Activated T-helper 17 cell treated with anti-CD3 and anti-CD28 coated beads, Interleukin-2, amount 50 U/mL, for 72 hours (primary cell): ENCODE results near the gene RARS1. TPM values are rescaled to one million over a fixed set of nuclear protein-coding genes. Genes with fewer than 3 reads are reported as not detected.

ENCODE experiments used
- ATAC-seq: fragments of 150-1000 bp; cut with Tn5 transposase; replicated peaks from 2 replicates; pipeline ENCODE4 v1.10.0; 2021; ENCODE audit warnings: mild to moderate bottlenecking, moderate library complexity
- H3K27ac Mint-ChIP-seq: one replicate; pipeline ENCODE4 v1.8.0; 2022; ENCODE audit warnings: mixed read lengths
- H3K27me3 Mint-ChIP-seq: one replicate; pipeline ENCODE4 v1.8.0; 2022; ENCODE audit warnings: mixed read lengths
- H3K36me3 Mint-ChIP-seq: one replicate; pipeline ENCODE4 v1.8.0; 2022; ENCODE audit warnings: low read depth, mild to moderate bottlenecking, mixed read lengths
- H3K4me1 Mint-ChIP-seq: one replicate; pipeline ENCODE4 v1.8.0; 2022; ENCODE audit warnings: mixed read lengths
- H3K4me3 Mint-ChIP-seq: one replicate; pipeline ENCODE4 v1.8.0; 2022; ENCODE audit warnings: mild to moderate bottlenecking, mixed read lengths
- H3K9me3 Mint-ChIP-seq: one replicate; pipeline ENCODE4 v1.8.0; 2022; ENCODE audit warnings: mixed read lengths
- total RNA-seq, 2 donors: library from RNA; stranded (reverse); gene quantifications; one replicate each; pipeline ENCODE4 v1.2.3, GENCODE V29; 2022

RARS1 gene
- total RNA-seq, 2 donors from 2014 or later = 86.0 to 121 TPM

DNA sequence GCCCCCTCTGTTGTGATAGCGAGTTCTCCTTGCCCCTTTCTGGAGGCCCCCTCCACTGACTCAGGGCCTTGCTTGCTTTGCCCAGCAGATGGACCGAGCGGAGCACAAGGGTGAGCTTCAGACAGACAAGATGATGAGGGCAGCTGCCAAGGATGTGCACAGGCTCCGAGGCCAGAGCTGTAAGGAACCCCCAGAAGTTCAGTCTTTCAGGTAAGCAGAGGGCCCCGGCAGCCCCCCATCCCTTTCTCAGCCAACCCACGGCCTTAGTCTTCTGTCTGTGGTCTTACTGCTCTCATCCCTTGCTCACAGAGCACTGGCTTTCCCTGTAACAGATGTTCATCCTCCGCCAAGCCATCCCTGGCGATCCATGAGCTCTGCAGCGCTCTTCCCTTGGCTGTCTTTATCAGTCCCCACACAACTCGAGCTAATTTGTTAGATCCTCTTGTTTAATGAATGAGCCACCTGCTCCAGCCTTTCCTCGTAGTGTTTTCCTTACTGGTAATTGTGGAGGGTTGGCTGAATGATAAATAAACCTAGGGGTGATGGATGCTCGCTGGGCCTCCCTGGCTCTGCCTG, 18.4 kb upstream of the RARS1 start:
- ATAC-seq = no peak

DNA sequence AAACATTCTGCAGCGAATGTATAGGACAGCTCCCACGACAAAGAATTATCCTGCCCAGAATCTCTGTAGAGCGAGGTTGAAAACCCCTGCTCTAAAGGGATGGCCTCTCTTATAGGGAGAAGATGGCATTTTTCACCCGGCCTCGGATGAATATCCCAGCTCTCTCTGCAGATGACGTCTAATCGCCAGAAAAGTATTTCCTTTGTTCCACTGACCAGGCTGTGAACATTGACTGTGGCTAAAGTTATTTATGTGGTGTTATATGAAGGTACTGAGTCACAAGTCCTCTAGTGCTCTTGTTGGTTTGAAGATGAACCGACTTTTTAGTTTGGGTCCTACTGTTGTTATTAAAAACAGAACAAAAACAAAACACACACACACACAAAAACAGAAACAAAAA, 17.4 kb upstream of the RARS1 start:
- ATAC-seq = no peak
- Mint-ChIP-seq H3K4me1 (peaks cover 2% of the 10 kb centered on the region), H3K27me3 (no peaks in the 10 kb centered on the region), H3K27ac (no peak overlapping the region), H3K9me3 (no peaks in the 10 kb centered on the region), H3K4me3 (no peak overlapping the region), H3K36me3 (no peaks in the 10 kb centered on the region)

More for the DNA sequence above, 18.4 kb upstream of the RARS1 start:
- Mint-ChIP-seq H3K27me3 (no peaks in the 10 kb centered on the region), H3K4me3 (no peak overlapping the region), H3K9me3 (no peaks in the 10 kb centered on the region), H3K27ac (no peak overlapping the region), H3K4me1 (peaks cover 4% of the 10 kb centered on the region), H3K36me3 (no peaks in the 10 kb centered on the region)

DNA sequence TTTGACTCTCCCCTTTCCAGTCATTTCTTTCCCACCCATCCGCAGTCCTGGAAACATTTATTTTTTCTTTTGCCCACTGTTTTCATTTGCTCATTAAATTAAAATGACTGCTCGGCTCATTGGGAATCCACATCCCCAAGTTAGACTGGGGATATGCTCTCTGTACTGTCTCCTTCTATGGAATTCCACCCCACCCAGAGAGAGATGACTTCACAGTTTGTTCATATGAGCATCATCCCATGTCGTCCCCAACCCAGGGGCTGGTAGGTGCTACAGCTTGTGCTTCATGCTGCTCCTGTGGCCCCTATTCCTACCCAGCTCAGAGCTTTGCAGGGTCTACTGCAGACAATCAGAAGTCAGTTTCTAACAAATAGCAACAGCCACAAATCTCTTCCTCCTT, 16.5 kb upstream of the RARS1 start:
- H3K27me3 Mint-ChIP-seq = no peaks in the 10 kb centered on the region
- no peak for ATAC-seq
- H3K4me1 Mint-ChIP-seq = no peaks in the 10 kb centered on the region
- no peaks in the 10 kb centered on the region for H3K36me3 Mint-ChIP-seq
- H3K9me3 Mint-ChIP-seq = no peaks in the 10 kb centered on the region
- H3K4me3 Mint-ChIP-seq = no peak overlapping the region
- no peak overlapping the region for H3K27ac Mint-ChIP-seq

DNA sequence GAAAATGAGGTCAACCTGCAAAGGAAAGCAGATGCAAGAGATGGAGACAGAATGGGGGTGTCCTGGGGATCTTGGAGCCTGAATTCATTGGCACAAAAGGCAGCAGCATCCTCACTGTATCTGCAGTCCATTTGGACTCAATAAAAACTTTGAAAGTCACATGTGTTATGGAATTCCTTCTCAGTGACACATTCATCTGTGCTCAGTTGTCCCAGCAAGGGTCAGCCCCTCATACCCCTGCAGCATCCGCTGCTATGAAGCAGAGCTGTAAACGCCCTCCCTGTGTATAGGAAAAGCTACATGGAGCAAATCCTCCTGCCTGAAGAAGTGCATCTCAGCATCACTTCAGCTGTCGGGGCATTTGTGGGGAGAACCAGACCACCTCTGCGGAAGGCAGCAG, 14.5 kb upstream of the RARS1 start:
- Mint-ChIP-seq H3K36me3 (no peaks in the 10 kb centered on the region), H3K4me3 (no peak overlapping the region), H3K4me1 (no peaks in the 10 kb centered on the region), H3K27ac (no peak overlapping the region), H3K27me3 (no peaks in the 10 kb centered on the region), H3K9me3 (no peaks in the 10 kb centered on the region)
- ATAC-seq = no peak

DNA sequence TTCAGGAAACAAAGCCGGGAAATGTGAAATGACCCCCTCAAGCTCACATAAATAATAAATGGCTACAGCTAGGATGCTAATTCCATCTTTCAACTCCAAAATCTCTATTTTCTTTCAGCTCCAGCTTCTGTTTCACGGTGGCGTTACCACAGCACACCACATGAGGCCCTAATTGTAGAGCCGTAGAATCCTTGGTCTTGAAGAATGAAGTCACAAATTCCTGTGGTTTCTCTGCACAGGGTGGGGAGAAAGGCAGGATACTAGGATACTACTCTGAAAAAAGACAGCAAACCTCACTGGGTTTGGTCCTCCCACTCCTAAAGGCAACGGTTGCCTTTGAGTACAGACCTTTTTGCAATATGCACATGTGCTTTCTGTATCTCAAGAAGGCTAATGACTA, 13.9 kb upstream of the RARS1 start:
- Mint-ChIP-seq H3K27ac (no peak overlapping the region), H3K36me3 (no peaks in the 10 kb centered on the region), H3K9me3 (no peaks in the 10 kb centered on the region), H3K27me3 (no peaks in the 10 kb centered on the region), H3K4me3 (no peak overlapping the region), H3K4me1 (no peaks in the 10 kb centered on the region)
- no peak for ATAC-seq

DNA sequence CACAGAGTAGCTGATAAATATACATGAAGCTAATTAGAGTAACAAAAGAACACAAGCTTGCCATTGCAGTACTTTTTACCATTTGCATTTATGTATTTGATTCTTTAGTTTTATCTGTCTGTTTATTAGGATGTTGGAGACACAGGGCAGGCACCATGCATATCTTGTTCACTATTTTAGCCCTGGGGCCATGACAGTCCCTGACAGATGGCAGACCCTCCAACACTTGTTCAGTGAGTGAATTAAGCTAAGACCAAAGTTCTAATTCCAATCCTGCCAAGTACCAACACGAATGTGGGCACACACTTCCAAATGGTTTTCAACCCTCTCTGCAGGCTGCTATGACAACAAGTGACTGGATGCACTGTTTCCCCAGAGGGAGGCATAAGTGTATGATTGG, 12.0 kb upstream of the RARS1 start:
- no peaks in the 10 kb centered on the region for H3K27me3 Mint-ChIP-seq
- H3K36me3 Mint-ChIP-seq = no peaks in the 10 kb centered on the region
- H3K9me3 Mint-ChIP-seq = no peaks in the 10 kb centered on the region
- H3K27ac Mint-ChIP-seq = no peak overlapping the region
- no peak overlapping the region for H3K4me3 Mint-ChIP-seq
- no peaks in the 10 kb centered on the region for H3K4me1 Mint-ChIP-seq
- no peak for ATAC-seq

DNA sequence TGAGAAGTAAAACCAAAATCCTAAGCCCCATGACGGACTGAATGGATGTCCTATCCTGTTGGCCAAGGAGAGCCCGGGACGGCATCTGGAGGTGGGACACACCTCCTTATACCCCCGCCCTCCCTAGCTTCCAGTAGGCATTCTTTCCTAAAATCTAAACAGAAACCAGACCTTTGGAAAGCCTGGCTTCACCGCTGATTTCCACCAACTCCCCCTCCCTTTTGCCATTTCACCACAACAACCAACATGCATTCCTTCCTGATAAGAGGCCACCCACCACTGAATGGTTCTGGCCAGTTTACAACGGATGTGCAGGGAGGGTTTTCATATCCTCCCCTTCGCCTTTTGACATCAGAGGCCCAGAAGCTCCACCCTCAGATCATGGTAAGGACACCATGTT, 9.2 kb upstream of the RARS1 start:
- no peak overlapping the region for H3K4me3 Mint-ChIP-seq
- no peak overlapping the region for H3K27ac Mint-ChIP-seq
- no peaks in the 10 kb centered on the region for H3K36me3 Mint-ChIP-seq
- peaks cover 7% of the 10 kb centered on the region for H3K4me1 Mint-ChIP-seq
- no peaks in the 10 kb centered on the region for H3K9me3 Mint-ChIP-seq
- no peaks in the 10 kb centered on the region for H3K27me3 Mint-ChIP-seq
- ATAC-seq = no peak

DNA sequence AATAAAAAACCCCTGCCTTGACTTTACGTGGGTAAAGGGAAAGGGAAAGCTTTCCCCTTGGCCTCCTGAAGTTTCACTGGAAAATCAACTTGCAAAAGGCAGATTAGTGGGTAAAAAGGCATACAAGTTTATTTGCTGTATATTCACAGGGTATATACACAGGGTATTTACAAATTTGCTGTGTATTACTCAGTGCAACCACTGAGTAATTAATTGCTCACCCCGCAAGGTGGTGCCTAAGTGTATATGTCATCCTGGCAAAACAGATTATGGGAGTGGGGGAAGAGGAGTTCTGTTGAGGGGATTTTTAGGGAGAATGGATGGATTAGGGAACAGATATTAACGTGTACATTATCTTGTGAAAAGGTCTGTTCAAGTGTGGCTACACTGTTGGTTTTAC, 7.1 kb upstream of the RARS1 start:
- Mint-ChIP-seq H3K36me3 (no peaks in the 10 kb centered on the region), H3K27ac (no peak overlapping the region), H3K27me3 (no peaks in the 10 kb centered on the region), H3K4me1 (peaks cover 7% of the 10 kb centered on the region), H3K4me3 (no peak overlapping the region), H3K9me3 (no peaks in the 10 kb centered on the region)
- no peak for ATAC-seq

DNA sequence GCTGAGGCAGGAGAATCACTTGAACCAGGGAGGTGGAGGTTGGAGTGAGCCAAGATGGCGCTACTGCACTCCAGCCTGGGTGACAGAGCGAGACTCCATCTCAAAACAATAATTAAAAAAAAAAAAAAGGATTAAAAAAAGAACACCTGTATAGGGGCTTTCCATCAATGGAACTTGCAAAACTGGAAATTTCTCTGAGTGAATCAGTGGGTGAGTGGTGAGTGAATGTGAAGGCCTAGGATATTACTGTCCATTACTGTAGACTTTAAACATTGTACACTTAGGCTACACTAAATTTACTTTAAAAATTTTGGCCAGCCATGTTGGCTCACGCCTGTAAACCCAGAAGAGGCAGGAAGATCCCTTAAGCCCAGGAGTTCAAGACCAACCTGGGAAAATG, 5.7 kb upstream of the RARS1 start:
- Mint-ChIP-seq H3K4me1 (peaks cover 14% of the 10 kb centered on the region), H3K27ac (no peak overlapping the region), H3K36me3 (no peaks in the 10 kb centered on the region), H3K27me3 (no peaks in the 10 kb centered on the region), H3K9me3 (no peaks in the 10 kb centered on the region), H3K4me3 (no peak overlapping the region)
- ATAC-seq = no peak

DNA sequence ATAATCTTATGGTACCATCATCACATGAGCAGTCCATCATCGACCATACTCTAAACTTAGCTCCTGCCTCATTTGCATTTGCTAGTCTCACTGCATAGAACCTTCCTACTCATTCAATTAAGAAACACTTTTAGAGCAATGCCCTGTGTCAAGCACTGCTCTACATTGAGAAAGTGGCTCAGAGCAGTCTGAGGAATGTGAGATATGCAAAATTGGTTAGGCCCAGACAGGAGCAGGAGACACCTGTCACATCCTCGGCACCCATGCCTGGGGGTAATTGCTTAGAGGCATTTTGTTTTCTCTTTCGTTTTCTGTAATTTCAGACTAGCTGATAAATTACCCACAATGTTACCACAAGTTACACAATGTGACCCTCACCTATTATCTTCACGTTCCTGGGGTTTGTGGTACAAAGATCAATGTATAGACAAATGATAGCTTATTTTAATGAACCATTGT, 4.9 kb upstream of the RARS1 start:
- ATAC-seq = peak; percentile 35
- H3K27me3 Mint-ChIP-seq = no peaks in the 10 kb centered on the region
- H3K36me3 Mint-ChIP-seq = peaks cover 3% of the 10 kb centered on the region
- H3K4me1 Mint-ChIP-seq = peaks cover 22% of the 10 kb centered on the region
- H3K4me3 Mint-ChIP-seq = peak overlapping the region; percentile 63
- peak overlapping the region; percentile 76 for H3K27ac Mint-ChIP-seq
- no peaks in the 10 kb centered on the region for H3K9me3 Mint-ChIP-seq

DNA sequence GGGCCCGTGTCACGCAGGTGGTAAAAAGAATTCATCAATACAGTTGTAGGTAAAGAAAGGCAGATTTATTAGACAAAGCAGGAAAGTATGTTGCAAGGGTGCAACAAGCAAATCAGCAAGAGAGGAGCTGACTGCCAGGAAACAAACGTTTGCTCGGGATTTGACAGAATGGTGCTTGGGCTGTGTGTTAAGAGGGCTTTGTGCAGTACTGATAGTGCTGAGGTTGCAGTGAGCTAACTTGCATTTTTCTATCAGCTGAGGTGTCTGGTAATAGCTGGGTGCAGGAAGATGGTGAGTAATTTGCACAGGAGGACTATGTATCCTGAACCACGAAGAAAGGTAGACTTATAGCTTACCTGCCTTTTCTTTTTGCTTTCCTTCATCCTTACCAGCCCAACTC, 3.9 kb upstream of the RARS1 start:
- Mint-ChIP-seq H3K4me3 (peak overlapping the region; percentile 63), H3K36me3 (peaks cover 13% of the 10 kb centered on the region), H3K27ac (no peak overlapping the region), H3K9me3 (no peaks in the 10 kb centered on the region), H3K27me3 (no peaks in the 10 kb centered on the region), H3K4me1 (peaks cover 22% of the 10 kb centered on the region)
- ATAC-seq = no peak

DNA sequence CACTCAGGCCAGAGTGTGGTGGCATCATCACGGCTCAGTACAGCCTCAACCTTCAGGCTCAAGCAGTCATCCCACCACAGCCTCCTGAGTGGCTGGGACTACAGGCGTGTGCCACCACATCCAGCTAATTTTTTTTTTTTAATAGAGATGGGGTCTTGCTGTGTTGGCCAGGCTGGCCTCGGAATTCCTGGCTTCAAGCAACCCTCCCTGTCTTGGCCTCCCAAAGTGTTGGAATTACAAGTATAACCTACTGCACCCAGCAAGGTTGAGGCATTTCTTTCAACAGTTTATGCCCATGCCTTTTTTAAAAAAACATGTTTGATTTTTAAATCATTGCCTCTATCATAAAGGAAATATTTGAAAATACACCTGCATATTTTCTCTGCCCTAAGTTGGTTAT, 2.8 kb downstream of the RARS1 start:
- Mint-ChIP-seq H3K27me3 (no peaks in the 10 kb centered on the region), H3K36me3 (peaks cover 78% of the 10 kb centered on the region), H3K9me3 (no peaks in the 10 kb centered on the region), H3K4me1 (peaks cover 15% of the 10 kb centered on the region), H3K4me3 (no peak overlapping the region), H3K27ac (no peak overlapping the region)
- ATAC-seq = no peak

DNA sequence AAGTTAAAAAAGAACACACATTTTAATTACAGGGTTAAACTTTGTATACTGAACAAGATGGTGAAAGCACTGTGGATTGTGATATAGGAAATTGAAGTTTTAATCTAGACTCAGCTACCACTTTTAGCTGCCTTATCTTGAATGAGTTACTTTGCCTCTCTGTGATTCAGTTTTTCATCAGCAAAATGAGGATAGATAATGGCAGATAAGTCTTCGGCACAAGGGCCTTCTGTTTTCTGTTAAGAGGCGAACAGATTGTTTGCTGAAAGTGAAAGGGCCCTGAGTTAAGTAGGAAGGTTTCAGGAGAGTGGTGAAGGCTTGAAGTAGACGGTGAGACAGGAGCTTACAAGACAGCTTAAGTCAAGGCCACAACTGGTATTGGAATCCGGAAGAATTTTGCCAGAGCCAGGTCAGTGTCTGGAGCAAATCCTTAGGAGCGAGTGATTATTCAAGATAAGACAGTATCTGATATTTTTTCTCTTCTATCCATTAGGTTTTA, 7.8 kb downstream of the RARS1 start:
- H3K27me3 Mint-ChIP-seq = no peaks in the 10 kb centered on the region
- no peak for ATAC-seq
- no peak overlapping the region for H3K27ac Mint-ChIP-seq
- peaks cover 97% of the 10 kb centered on the region for H3K36me3 Mint-ChIP-seq
- no peaks in the 10 kb centered on the region for H3K4me1 Mint-ChIP-seq
- no peaks in the 10 kb centered on the region for H3K9me3 Mint-ChIP-seq
- H3K4me3 Mint-ChIP-seq = no peak overlapping the region

DNA sequence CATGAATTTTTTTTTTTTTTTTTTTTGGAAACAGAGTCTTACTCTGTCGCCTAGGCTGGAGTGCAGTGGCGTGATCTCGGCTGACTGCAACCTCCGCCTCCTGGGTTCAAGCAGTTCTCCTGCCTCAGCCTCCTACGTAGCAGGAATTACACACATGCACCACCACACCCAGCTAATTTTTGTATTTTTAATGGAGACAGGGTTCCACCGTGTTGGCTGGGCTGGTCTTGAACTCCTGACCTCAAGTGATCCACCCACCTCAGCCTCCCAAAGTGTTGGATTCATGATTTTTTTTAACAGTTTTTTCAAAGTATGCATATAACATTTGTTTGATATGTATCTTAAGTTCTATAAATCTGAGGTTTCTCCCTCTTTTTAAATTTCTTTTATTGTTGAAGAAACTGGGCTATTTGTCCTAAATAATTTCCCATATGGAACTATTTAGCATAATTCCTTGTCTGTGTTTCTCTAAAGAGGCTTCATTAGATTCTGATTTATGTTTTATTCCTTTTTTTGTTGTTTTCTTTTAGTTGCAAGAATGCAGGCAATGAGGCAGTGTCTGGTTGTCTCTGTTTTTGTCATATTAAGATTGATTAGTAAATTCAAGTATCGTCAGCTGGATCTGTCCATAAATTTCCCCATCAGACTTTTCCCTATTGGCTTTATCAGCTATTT, 16.4 kb downstream of the RARS1 start:
- H3K4me3 Mint-ChIP-seq = no peak overlapping the region
- H3K36me3 Mint-ChIP-seq = peaks cover 95% of the 10 kb centered on the region
- H3K27me3 Mint-ChIP-seq = no peaks in the 10 kb centered on the region
- no peaks in the 10 kb centered on the region for H3K4me1 Mint-ChIP-seq
- no peak overlapping the region for H3K27ac Mint-ChIP-seq
- H3K9me3 Mint-ChIP-seq = no peaks in the 10 kb centered on the region
- no peak for ATAC-seq

DNA sequence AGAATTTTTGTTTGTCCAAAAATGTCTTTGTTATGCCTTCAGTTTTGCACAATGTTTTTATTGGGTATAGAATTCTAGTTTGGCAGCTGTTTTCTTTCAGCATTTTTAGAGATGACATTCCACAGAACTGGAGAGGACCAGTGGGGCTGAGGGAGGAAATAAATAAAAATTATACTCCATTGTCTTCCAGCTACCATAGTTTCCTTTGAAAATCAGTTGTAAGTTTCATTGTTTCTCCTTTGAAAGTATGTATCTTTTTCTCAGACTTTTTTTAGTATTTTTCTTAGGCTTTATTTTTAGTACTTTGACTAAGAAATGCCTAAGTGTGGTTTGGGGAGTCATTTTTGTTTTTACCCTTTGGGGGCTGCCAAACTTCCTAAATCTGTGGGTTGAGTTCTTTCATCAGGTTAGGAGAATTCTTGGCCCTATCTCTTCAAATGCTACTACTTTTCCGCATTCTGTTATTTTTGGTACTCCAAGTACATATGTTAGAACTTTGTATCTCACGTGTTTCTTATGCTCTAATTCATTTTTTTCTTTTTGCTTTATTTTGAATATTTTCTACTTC, 27.7 kb downstream of the RARS1 start:
- peaks cover 100% of the 10 kb centered on the region for H3K36me3 Mint-ChIP-seq
- H3K27me3 Mint-ChIP-seq = no peaks in the 10 kb centered on the region
- H3K4me3 Mint-ChIP-seq = no peak overlapping the region
- H3K9me3 Mint-ChIP-seq = no peaks in the 10 kb centered on the region
- H3K4me1 Mint-ChIP-seq = no peaks in the 10 kb centered on the region
- no peak for ATAC-seq
- no peak overlapping the region for H3K27ac Mint-ChIP-seq
